BE2C (cell line): Measurements from ENCODE around the gene MYLK.
"Not testable (repeated sequence)": the region's sequence is repeated elsewhere in the genome, so short reads cannot be mapped to it uniquely, and the experiment has no call there.

Experiments
- DNase-seq: peaks from one replicate; pipeline ENCODE4 v3.0.0-alpha.2; 2020
- H3K27me3 ChIP-seq: fragments of 250-450 bp; sonication (Bioruptor Pico); 2 replicates; pipeline ENCODE4 v1.5.1; 2020; ENCODE audit warnings: mild to moderate bottlenecking
- H3K36me3 ChIP-seq: fragments of 250-450 bp; sonication (Bioruptor Pico); 2 replicates; pipeline ENCODE4 v1.5.1; 2020; ENCODE audit warnings: mild to moderate bottlenecking
- H3K4me1 ChIP-seq: fragments of 250-450 bp; sonication (Bioruptor Pico); 2 replicates; pipeline ENCODE4 v1.5.1; 2020
- H3K4me3 ChIP-seq: 2 replicates; pipeline ENCODE4 v1.5.1; 2011; ENCODE audit warnings: low read depth, low read length
- H3K9me3 ChIP-seq: fragments of 250-450 bp; sonication (Bioruptor Pico); 2 replicates; pipeline ENCODE4 v1.5.1; 2020
- CTCF ChIP-seq: IDR thresholded peaks from 2 replicates; pipeline ENCODE4 v1.5.1; 2012; ENCODE audit warnings: mild to moderate bottlenecking, low read depth, low read length

Gene MYLK

GRCh38 chr3:123893012-123893411 is 8.9 kb upstream of the MYLK start:
- Histone ChIP-seq H3K27me3 (no peaks in the 10 kb centered on the region), H3K36me3 (no peaks in the 10 kb centered on the region), H3K4me1 (no peaks in the 10 kb centered on the region), H3K9me3 (no peaks in the 10 kb centered on the region), H3K4me3 (no peak overlapping the region)
- DNase-seq: no peak
- TF ChIP-seq CTCF: no peak

- Histone ChIP-seq H3K4me1 (no peaks in the 10 kb centered on the region), H3K4me3 (no peak overlapping the region), H3K9me3 (no peaks in the 10 kb centered on the region), H3K36me3 (no peaks in the 10 kb centered on the region), H3K27me3 (no peaks in the 10 kb centered on the region)
- DNase-seq: no peak
- no peak for TF ChIP-seq CTCF
These were observed 8.1 kb upstream of the MYLK start for GRCh38 chr3:123892195-123892594.

GRCh38 chr3:123890991-123891390 is 6.9 kb upstream of the MYLK start:
- not testable (repeated sequence) for H3K4me1 ChIP-seq, H3K4me3 ChIP-seq, H3K36me3 ChIP-seq, H3K9me3 ChIP-seq, DNase-seq, H3K27me3 ChIP-seq

- DNase-seq, H3K4me1 ChIP-seq, H3K27me3 ChIP-seq, H3K36me3 ChIP-seq, H3K9me3 ChIP-seq, H3K4me3 ChIP-seq: not testable (repeated sequence)
These were observed 6.0 kb upstream of the MYLK start for GRCh38 chr3:123890162-123890561.

GRCh38 chr3:123884993-123885392 is 861 bp upstream of the MYLK start:
- DNase-seq: no peak
- Histone ChIP-seq H3K36me3 (no peaks in the 10 kb centered on the region), H3K4me1 (no peaks in the 10 kb centered on the region), H3K4me3 (no peak overlapping the region; the same call in 1 of the 2 replicates), H3K9me3 (no peaks in the 10 kb centered on the region), H3K27me3 (no peaks in the 10 kb centered on the region)
- TF ChIP-seq CTCF: no peak

GRCh38 chr3:123883701-123884202 is 380 bp downstream of the MYLK start:
- H3K4me1 ChIP-seq: no peaks in the 10 kb centered on the region
- no peaks in the 10 kb centered on the region for H3K9me3 ChIP-seq
- H3K36me3 ChIP-seq: no peaks in the 10 kb centered on the region
- peak overlapping the region; percentile 56 for H3K4me3 ChIP-seq
- no peaks in the 10 kb centered on the region for H3K27me3 ChIP-seq
- no peak for TF ChIP-seq CTCF
- DNase-seq: no peak

GRCh38 chr3:123883111-123883510 is 1.0 kb downstream of the MYLK start:
- no peak overlapping the region for H3K4me3 ChIP-seq
- H3K4me1 ChIP-seq: no peaks in the 10 kb centered on the region
- no peak for DNase-seq
- H3K27me3 ChIP-seq: no peaks in the 10 kb centered on the region
- TF ChIP-seq CTCF: no peak
- H3K9me3 ChIP-seq: no peaks in the 10 kb centered on the region
- no peaks in the 10 kb centered on the region for H3K36me3 ChIP-seq
